Mesothelial cell of epicardium (in vitro differentiated cells): ENCODE results near the gene HSPB7. TPM values are rescaled to one million over a fixed set of nuclear protein-coding genes. Genes with fewer than 3 reads are reported as not detected.

Experiments used
- DNase-seq, 2 experiments: peaks; one replicate each; pipeline ENCODE4 v3.0.0; 2021; ENCODE audit warnings: low spot score in 2 of 2; ENCODE audit not compliant: unreplicated experiment in 2 of 2
- H3K27ac Mint-ChIP-seq: 2 replicates; pipeline ENCODE4 v1.8.0; 2021; ENCODE audit warnings: mixed read lengths
- H3K27me3 Mint-ChIP-seq: 2 replicates; pipeline ENCODE4 v1.8.0; 2021; ENCODE audit warnings: low read depth, mixed read lengths
- H3K36me3 Mint-ChIP-seq: 2 replicates; pipeline ENCODE4 v1.8.0; 2021; ENCODE audit warnings: mixed read lengths
- H3K4me1 Mint-ChIP-seq: 2 replicates; pipeline ENCODE4 v1.8.0; 2021; ENCODE audit warnings: mixed read lengths
- H3K4me3 Mint-ChIP-seq: 2 replicates; pipeline ENCODE4 v1.8.0; 2021; ENCODE audit warnings: mild to moderate bottlenecking, moderate library complexity, mixed read lengths
- H3K9me3 Mint-ChIP-seq: 2 replicates; pipeline ENCODE4 v1.8.0; 2021; ENCODE audit warnings: mixed read lengths
- CTCF ChIP-seq: fragments of 200-600 bp; sonication (generic); IDR thresholded peaks from one replicate; pipeline ENCODE4 v1.5.0; 2021; ENCODE audit warnings: antibody characterized with exemption; ENCODE audit not compliant: unreplicated experiment
- total RNA-seq: library from RNA; stranded (reverse); gene quantifications from 3 replicates; pipeline ENCODE4 v1.2.1, GENCODE V29; 2021

HSPB7 gene
- total RNA-seq, 1 donor from 2014 or later, result 6.3 TPM

- no peaks in the 10 kb centered on the region for H3K27me3 Mint-ChIP-seq
- no peak overlapping the region for H3K4me3 Mint-ChIP-seq
- H3K36me3 Mint-ChIP-seq, result peaks cover 38% of the 10 kb centered on the region
- no peak for TF ChIP-seq CTCF
- no peak overlapping the region for H3K27ac Mint-ChIP-seq
- H3K9me3 Mint-ChIP-seq, result peaks cover 7% of the 10 kb centered on the region
- no peaks in the 10 kb centered on the region for H3K4me1 Mint-ChIP-seq
- DNase-seq, result no peak
Measured at GRCh38 chr1:15966956-15967344, 50.9 kb downstream of the HSPB7 start.

- H3K4me3 Mint-ChIP-seq, result no peak overlapping the region
- H3K27me3 Mint-ChIP-seq, result no peaks in the 10 kb centered on the region
- H3K27ac Mint-ChIP-seq, result no peak overlapping the region
- peaks cover under 1% of the 10 kb centered on the region for H3K4me1 Mint-ChIP-seq
- H3K9me3 Mint-ChIP-seq, result peaks cover 7% of the 10 kb centered on the region
- H3K36me3 Mint-ChIP-seq, result peaks cover 36% of the 10 kb centered on the region
- TF ChIP-seq CTCF, result no peak
- DNase-seq, result no peak
Measured at GRCh38 chr1:15966081-15966955, 51.5 kb downstream of the HSPB7 start.

- no peaks in the 10 kb centered on the region for H3K27me3 Mint-ChIP-seq
- H3K9me3 Mint-ChIP-seq, result peaks cover 7% of the 10 kb centered on the region
- no peak for TF ChIP-seq CTCF
- DNase-seq, result no peak
- H3K4me1 Mint-ChIP-seq, result peaks cover 2% of the 10 kb centered on the region
- no peak overlapping the region for H3K4me3 Mint-ChIP-seq
- H3K36me3 Mint-ChIP-seq, result peaks cover 31% of the 10 kb centered on the region
- H3K27ac Mint-ChIP-seq, result no peak overlapping the region
Measured at GRCh38 chr1:15965228-15965767, 52.5 kb downstream of the HSPB7 start.

Other genes starting within 250 kb of the HSPB7 start
- 2.8 to 3.5 TPM (median 3.0 TPM) in 3 replicates for gene UQCRHL, start 210.4 kb downstream of the HSPB7 start, total RNA-seq
- 74.5 to 88.0 TPM (median 82.1 TPM) in 3 replicates for gene SPEN, start 170.3 kb downstream of the HSPB7 start, total RNA-seq
- 46.0 to 48.6 TPM (median 48.6 TPM) in 3 replicates for gene ZBTB17, start 41.9 kb downstream of the HSPB7 start, total RNA-seq
- not detected in 3 replicates for gene SRARP, start 13.8 kb downstream of the HSPB7 start, total RNA-seq
- 3.0 to 3.5 TPM (median 3.2 TPM) in 3 replicates for gene CLCNKA, start 4.0 kb upstream of the HSPB7 start, total RNA-seq
- gene CLCNKB, start 25.7 kb upstream of the HSPB7 start, total RNA-seq, result 2.9 to 3.6 TPM (median 3.0 TPM) in 3 replicates
- 1.6 to 1.9 TPM (median 1.7 TPM) in 3 replicates for gene FAM131C, start 55.6 kb upstream of the HSPB7 start, total RNA-seq
- 71.8 to 76.3 TPM (median 75.0 TPM) in 3 replicates for gene EPHA2, start 138.0 kb upstream of the HSPB7 start, total RNA-seq
- gene ARHGEF19, start 194.6 kb upstream of the HSPB7 start, total RNA-seq, result 85.3 to 88.3 TPM (median 86.6 TPM) in 3 replicates
- 7.7 to 10.7 TPM (median 9.1 TPM) in 3 replicates for gene CPLANE2, start 219.1 kb upstream of the HSPB7 start, total RNA-seq